Measurements from ENCODE around the gene MLEC.

Gene MLEC

GRCh38 chr12:120670667-120671066 lies 16.3 kb upstream of the MLEC start:
- TF ChIP-seq GATA2 (IDR thresholded peaks at IDR 0.05; ENCODE audit: low read depth, low read length): no peak
- TF ChIP-seq GATA3 (IDR thresholded peaks at IDR 0.05; ENCODE audit: low read depth, low read length): no peak

- no peak for TF ChIP-seq GATA3 (IDR thresholded peaks at IDR 0.05; ENCODE audit: low read depth, low read length)
- no peak for TF ChIP-seq GATA2 (IDR thresholded peaks at IDR 0.05; ENCODE audit: low read depth, low read length)
Measured at GRCh38 chr12:120674097-120674636, 12.8 kb upstream of the MLEC start.

GRCh38 chr12:120677765-120678473 lies 9.0 kb upstream of the MLEC start:
- TF ChIP-seq GATA3 (IDR thresholded peaks at IDR 0.05; ENCODE audit: low read depth, low read length) (no peak), GATA2 (IDR thresholded peaks at IDR 0.05; ENCODE audit: low read depth, low read length) (no peak)

GRCh38 chr12:120678572-120678971 lies 8.4 kb upstream of the MLEC start:
- TF ChIP-seq GATA3 (IDR thresholded peaks at IDR 0.05; ENCODE audit: low read depth, low read length) (no peak), GATA2 (IDR thresholded peaks at IDR 0.05; ENCODE audit: low read depth, low read length) (no peak)

- TF ChIP-seq GATA2 (IDR thresholded peaks at IDR 0.05; ENCODE audit: low read depth, low read length) (no peak), GATA3 (IDR thresholded peaks at IDR 0.05; ENCODE audit: low read depth, low read length) (no peak)
Measured at GRCh38 chr12:120680165-120680738, 6.7 kb upstream of the MLEC start.

- TF ChIP-seq GATA2 (IDR thresholded peaks at IDR 0.05; ENCODE audit: low read depth, low read length) (no peak), GATA3 (IDR thresholded peaks at IDR 0.05; ENCODE audit: low read depth, low read length) (no peak)
Measured at GRCh38 chr12:120684523-120684932, 2.4 kb upstream of the MLEC start.

GRCh38 chr12:120685522-120685921 lies 1.4 kb upstream of the MLEC start:
- TF ChIP-seq GATA3 (IDR thresholded peaks at IDR 0.05; ENCODE audit: low read depth, low read length) (no peak), GATA2 (IDR thresholded peaks at IDR 0.05; ENCODE audit: low read depth, low read length) (no peak)

- peak; percentile 3; the same call in 1 of the 2 replicates for TF ChIP-seq GATA2 (IDR thresholded peaks at IDR 0.05; ENCODE audit: low read depth, low read length)
- no peak for TF ChIP-seq GATA3 (IDR thresholded peaks at IDR 0.05; ENCODE audit: low read depth, low read length)
Measured at GRCh38 chr12:120686151-120686689, 729 bp upstream of the MLEC start.

GRCh38 chr12:120687578-120688289 lies 785 bp downstream of the MLEC start:
- TF ChIP-seq GATA3 (IDR thresholded peaks at IDR 0.05; ENCODE audit: low read depth, low read length) (no peak), GATA2 (IDR thresholded peaks at IDR 0.05; ENCODE audit: low read depth, low read length) (no peak)

GRCh38 chr12:120688527-120689071 lies 1.6 kb downstream of the MLEC start:
- TF ChIP-seq GATA2 (IDR thresholded peaks at IDR 0.05; ENCODE audit: low read depth, low read length) (no peak), GATA3 (IDR thresholded peaks at IDR 0.05; ENCODE audit: low read depth, low read length) (no peak)

GRCh38 chr12:120689397-120690082 lies 2.6 kb downstream of the MLEC start:
- TF ChIP-seq GATA2 (IDR thresholded peaks at IDR 0.05; ENCODE audit: low read depth, low read length) (no peak), GATA3 (IDR thresholded peaks at IDR 0.05; ENCODE audit: low read depth, low read length) (no peak)

- TF ChIP-seq GATA2 (IDR thresholded peaks at IDR 0.05; ENCODE audit: low read depth, low read length): no peak
- no peak for TF ChIP-seq GATA3 (IDR thresholded peaks at IDR 0.05; ENCODE audit: low read depth, low read length)
Measured at GRCh38 chr12:120690083-120690450, 3.1 kb downstream of the MLEC start.

- TF ChIP-seq GATA3 (IDR thresholded peaks at IDR 0.05; ENCODE audit: low read depth, low read length) (no peak), GATA2 (IDR thresholded peaks at IDR 0.05; ENCODE audit: low read depth, low read length) (no peak)
Measured at GRCh38 chr12:120690978-120691377, 4.0 kb downstream of the MLEC start.

Measured in SH-SY5Y (cell line).